K562 (cell line): Measurements from ENCODE around the gene CIAO2A. TPM values are rescaled to one million over a fixed set of nuclear protein-coding genes. Genes with fewer than 3 reads are reported as not detected.
A peak's percentile ranks its signal among the peaks of the same experiment; 100 is the strongest.

Source experiments
- ARID3B ChIP-seq: fragments of 250-450 bp; sonication (Bioruptor Pico); IDR thresholded peaks from 2 replicates; pipeline ENCODE4 v1.4.0; 2020; ENCODE audit warnings: borderline replicate concordance
- CCNT2 ChIP-seq: IDR thresholded peaks from 2 replicates; pipeline ENCODE4 v1.6.1; 2011; ENCODE audit warnings: borderline replicate concordance, low read depth, mild to moderate bottlenecking, moderate library complexity, mixed read lengths, low read length; ENCODE audit not compliant: insufficient read length; ENCODE audit errors: extremely low read depth
- CHAMP1 ChIP-seq: fragments of 450-650 bp; IDR thresholded peaks from 2 replicates; pipeline ENCODE4 v1.6.1; 2016; ENCODE audit warnings: mild to moderate bottlenecking
- ELK1 ChIP-seq: sonication (generic); formaldehyde crosslinking; IDR thresholded peaks from 2 replicates; pipeline ENCODE4 v1.8.1; 2022; ENCODE audit warnings: missing genetic modification reagents
- EZH2 ChIP-seq: IDR thresholded peaks from 2 replicates; pipeline ENCODE4 v1.6.1; 2012; ENCODE audit warnings: low read depth, mild to moderate bottlenecking, inconsistent platforms, low read length, borderline replicate concordance
- FIP1L1 ChIP-seq: fragments of 200-400 bp; formaldehyde crosslinking; IDR thresholded peaks from 2 replicates; pipeline ENCODE4 v1.6.1; 2018; ENCODE audit warnings: mild to moderate bottlenecking, low read depth, low read length; ENCODE audit not compliant: poor library complexity, severe bottlenecking
- HDAC2 ChIP-seq: fragments of 450-650 bp; IDR thresholded peaks from 2 replicates; pipeline ENCODE4 v1.6.1; 2016; ENCODE audit warnings: mild to moderate bottlenecking
- IRF1 ChIP-seq: sonication (generic); formaldehyde crosslinking; IDR thresholded peaks from 2 replicates; pipeline ENCODE4 v1.8.0; 2022; ENCODE audit warnings: missing genetic modification reagents, mild to moderate bottlenecking, borderline replicate concordance
- MBD1 ChIP-seq: fragments of 250-450 bp; sonication (Bioruptor Pico); IDR thresholded peaks from 2 replicates; pipeline ENCODE4 v1.8.0; 2022; ENCODE audit warnings: inconsistent platforms
- PKNOX1 ChIP-seq: fragments of 450-650 bp; IDR thresholded peaks from 2 replicates; pipeline ENCODE4 v1.6.1; 2016
- POLR2AphosphoS5 ChIP-seq: IDR thresholded peaks from 2 replicates; pipeline ENCODE4 v1.6.1; 2011; ENCODE audit warnings: mild to moderate bottlenecking, low read depth, low read length, moderate library complexity; ENCODE audit not compliant: control insufficient read depth, insufficient read depth
- RCOR1 ChIP-seq, 2 experiments: IDR thresholded peaks; 2 replicates each; pipeline ENCODE4 v1.6.1; 2012; ENCODE audit warnings: low read depth in 2 of 2, low read length in 2 of 2, borderline replicate concordance in 1 of 2, improper control_type of control experiment in 1 of 2
- RUNX1 ChIP-seq: sonication (generic); IDR thresholded peaks from 2 replicates; pipeline ENCODE4 v1.6.1; 2016; ENCODE audit warnings: antibody characterized with exemption, low read depth
- ZBTB9 ChIP-seq: fragments of 450-650 bp; formaldehyde crosslinking; IDR thresholded peaks from 2 replicates; pipeline ENCODE4 v1.4.0; 2020; ENCODE audit warnings: mild to moderate bottlenecking, moderate library complexity
- ZKSCAN1 ChIP-seq: fragments of 150-350 bp; IDR thresholded peaks from 2 replicates; pipeline ENCODE4 v1.6.1; 2016; ENCODE audit warnings: low read depth, low read length
- polyA plus RNA-seq, 8 experiments: library from polyadenylated mRNA; depleted of rRNA in 4 of 8; stranded (reverse) in 5 of 8; unstranded in 3 of 8; fragments of >200 nt; fragmentation: Nextera tagmentation in 2 of 8; fragmentation: Illumina TruSeq in 1 of 8; extraction: Ambion mirVana in 2 of 8; extraction: Trizol in 1 of 8; gene quantifications; 2 replicates each; pipeline versions ENCODE4 v1.2.1 to v1.2.3, GENCODE V29; 2011 to 2014; ENCODE audit warnings: inconsistent platforms in 1 of 8, missing spikeins in 1 of 8
- total RNA-seq, 7 experiments: library from RNA; depleted of rRNA in 6 of 7; stranded (reverse); fragments of >200 nt in 6 of 7; fragmentation: Illumina TruSeq in 2 of 7; extraction: Trizol in 2 of 7; gene quantifications; 2 replicates each; pipeline versions ENCODE4 v1.2.1 to v1.2.3, GENCODE V29; 2011 to 2021; ENCODE audit warnings: low replicate concordance in 1 of 7

The CIAO2A gene
- total and polyA plus RNA-seq, 9 of the 15 experiments (the other 6 are each of a cell fraction or from before 2014, with no cell fraction given), result 161 to 429 (median 313) TPM

- TF ChIP-seq CCNT2 (peak; percentile 18), PKNOX1 (0 out of 2 replicates have a peak, but pooled peaks have one; percentile 16), POLR2AphosphoS5 (no peak), MBD1 (CRISPR knock-in tag) (no peak), ZBTB9 (CRISPR knock-in tag) (no peak), EZH2 (no peak), HDAC2 (no peak), RUNX1 (no peak), CHAMP1 (no peak), ARID3B (CRISPR knock-in tag) (no peak), IRF1 (CRISPR knock-in tag) (no peak), ZKSCAN1 (no peak), ELK1 (CRISPR knock-in tag) (no peak), FIP1L1 (no peak), RCOR1 (IDR thresholded peaks at IDR 0.05; ENCODE audit: borderline replicate concordance in 1 of 2, low read depth in 2 of 2, low read length in 2 of 2) (peak in 1 of 2 experiments; percentile 65; a peak in 2 of 4 replicates)
Observed at GRCh38 chr15:64070965-64071851, 22.4 kb downstream of the CIAO2A start (continued).
